Stimulated activated CD4-positive, alpha-beta T cell treated with anti-CD3 and anti-CD28 coated beads, Interleukin-12 subunit alpha, Interleukin-12 subunit beta, amount 100 ng/mL, for 48 hours (primary cell): ENCODE results near the gene BAG2.

ENCODE experiments used
- DNase-seq, 3 donors: peaks; one replicate each; pipeline ENCODE4 v3.0.0-alpha.2; 2020; ENCODE audit warnings: low read depth in 2 of 3, low spot score in 1 of 3

The BAG2 gene

DNA sequence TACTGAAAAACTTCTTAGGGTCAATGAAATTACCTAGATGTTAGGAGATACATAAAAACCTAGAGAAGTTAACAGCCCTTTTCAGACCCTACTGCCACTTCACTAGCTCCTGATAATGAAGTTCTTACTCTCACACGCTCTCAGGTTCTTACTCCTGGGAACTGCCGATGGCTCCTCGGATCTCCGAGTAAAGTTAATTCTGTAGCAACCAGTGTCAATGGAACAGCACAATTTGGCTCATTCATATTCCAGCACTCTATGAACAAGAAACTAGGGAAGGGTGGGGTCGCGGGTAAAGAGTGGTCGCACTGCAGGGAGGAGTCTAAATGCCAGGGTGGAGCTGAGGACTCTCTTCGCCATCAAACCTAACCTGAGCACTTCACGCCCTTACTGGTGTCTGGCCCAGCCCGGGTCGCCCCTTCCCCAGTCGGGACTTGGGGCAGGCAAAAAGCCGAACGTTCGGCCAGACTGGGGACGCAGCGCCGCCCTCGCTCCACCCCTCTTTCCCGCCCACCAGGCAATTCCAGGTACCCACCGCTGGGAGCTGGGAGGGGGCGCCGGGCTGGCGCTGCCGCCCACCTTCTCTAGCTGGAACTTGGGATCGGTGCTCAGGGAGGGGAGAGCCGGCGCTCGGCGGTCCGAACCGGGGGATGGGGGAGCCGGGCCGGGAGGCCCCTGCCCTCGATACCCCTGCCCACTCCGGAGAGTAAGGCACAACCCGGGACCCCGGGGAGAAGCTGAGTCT is 49.2 kb downstream of the BAG2 start:
- peak; percentile 6 to 51 (median 30) for DNase-seq

DNA sequence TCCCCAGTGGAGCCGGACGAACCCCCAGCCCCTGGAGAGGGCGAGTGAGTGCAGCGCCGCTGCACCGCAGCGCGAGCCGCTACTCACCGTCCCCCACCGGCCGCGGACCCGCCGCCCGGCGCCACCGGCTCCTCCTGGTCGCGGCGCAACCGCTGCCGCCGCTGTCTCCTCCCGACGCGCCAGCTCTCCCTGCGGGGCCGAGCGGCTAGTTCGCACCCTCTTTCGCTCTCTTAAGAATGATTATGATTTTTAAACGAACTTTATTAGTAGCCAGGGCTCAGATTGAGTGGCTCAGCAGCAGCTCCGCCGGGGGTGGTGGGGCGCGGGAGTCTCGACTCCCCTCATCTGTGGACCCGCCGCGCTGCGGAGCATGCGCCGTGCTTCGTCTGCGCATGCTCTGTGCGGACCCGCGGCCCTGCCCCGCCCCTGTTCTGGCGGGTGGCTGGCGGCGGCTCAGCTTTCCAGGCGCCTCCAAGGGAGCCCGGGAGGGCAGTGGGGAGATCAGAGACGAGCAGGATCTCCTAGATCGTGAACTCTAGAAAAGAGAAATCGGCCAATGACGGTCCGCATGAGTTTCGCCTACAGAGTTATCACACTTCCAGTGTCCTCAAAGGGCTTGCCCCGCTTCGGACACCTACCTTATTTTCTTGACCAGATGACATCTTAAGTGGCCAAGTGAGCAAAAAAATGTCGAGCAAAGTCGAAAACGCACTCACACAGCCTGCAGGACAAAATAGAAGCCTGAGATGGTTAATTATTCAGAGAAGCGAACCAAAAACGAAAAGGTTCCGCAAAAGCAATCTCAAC is 50.0 kb downstream of the BAG2 start, which contains the start of gene RAB23:
Gene RAB23, minus strand, starts transcription at position 372 of the 807 bp plus-strand sequence. CDS start 11,927 bp downstream, outside the sequence.
- DNase-seq = peak; percentile 61 to 77 (median 75)

DNA sequence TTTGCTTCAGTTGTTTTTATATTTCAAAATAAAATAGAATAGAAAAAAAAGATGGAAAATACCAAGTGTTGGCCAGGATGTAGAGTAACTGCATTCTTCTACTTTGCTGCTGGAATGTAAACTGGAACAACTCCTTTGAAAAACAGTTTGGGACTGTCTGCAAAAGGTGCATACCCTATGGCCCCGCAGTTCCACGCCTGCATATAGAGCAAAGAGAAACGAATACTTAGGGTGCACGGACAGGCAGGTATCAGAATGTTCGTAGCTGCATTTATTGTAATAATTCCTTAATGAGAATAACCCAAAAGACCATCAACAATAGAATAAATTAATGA is 50.6 kb downstream of the BAG2 start:
- no peak for DNase-seq

DNA sequence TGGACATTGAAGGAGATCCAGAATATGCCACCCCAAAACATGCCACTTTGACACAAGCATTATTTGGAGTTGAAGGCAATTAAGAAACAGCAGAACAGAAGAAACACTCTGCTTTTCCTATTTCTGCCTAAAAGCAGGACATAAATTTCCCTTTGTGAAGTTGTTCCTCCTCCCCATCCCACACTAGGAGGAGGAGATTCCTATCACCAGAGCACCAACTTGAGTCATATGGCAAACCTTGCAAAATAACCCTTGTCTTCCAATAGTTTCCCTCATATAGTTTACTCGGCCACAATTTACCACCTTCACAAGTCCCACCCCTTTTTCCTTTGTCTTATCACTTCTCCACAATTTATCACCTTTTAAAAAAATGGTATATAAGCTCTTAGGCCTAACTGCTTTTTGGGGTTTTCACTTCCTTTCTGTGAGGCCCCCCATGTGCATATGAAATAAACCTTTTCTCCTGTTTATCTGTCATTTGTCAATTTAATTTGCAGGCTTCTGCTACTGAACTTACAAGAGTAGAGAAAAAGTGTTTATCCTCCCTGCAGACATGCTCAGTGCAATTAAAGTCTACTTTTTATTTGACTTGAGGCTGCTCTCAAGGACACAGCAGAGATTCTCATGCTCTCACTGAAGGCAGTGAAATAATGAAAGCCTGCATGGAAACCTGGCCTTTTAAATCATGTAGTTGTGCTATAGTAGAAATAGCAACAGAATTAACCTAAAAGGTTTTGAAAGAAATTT is 52.8 kb downstream of the BAG2 start:
- no peak for DNase-seq

DNA sequence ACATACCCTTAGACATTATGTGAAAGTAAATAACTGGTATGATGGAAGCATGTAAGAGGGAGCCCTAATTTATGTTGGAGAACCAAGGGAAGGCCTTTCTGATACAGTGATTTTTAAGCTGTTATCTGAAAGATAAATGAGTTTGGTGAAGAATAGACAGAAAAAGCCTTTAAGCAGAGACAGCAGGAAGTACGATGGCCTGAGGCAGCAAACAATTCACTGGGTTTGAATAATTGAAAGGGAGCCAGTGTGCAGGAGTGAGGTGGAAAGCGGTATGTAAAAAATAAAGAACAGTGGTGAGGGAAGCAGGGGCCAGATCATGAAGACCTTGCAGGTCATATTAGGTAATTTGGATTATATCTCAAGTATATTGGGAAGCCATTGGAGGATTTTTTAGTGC is 54.1 kb downstream of the BAG2 start:
- no peak for DNase-seq
